SK-N-SH treated with all-trans-retinoic acid at 6 μM for 48 hours (cell line): ENCODE results near the gene KIF3B.
A peak's percentile ranks its signal among the peaks of the same experiment; 100 is the strongest.

ENCODE experiments used
- ATAC-seq: fragments of 200-7000 bp; cut with Tn5 transposase; 3 replicates; pipeline ENCODE4 v1.9.1; 2020; ENCODE audit warnings: mild to moderate bottlenecking, moderate library complexity
- ARNTL ChIP-seq: fragments of 450-650 bp; formaldehyde crosslinking; IDR thresholded peaks from 2 replicates; pipeline ENCODE4 v1.5.0; 2020; ENCODE audit warnings: low read depth, mild to moderate bottlenecking, moderate library complexity, borderline replicate concordance
- BACH2 ChIP-seq: fragments of 250-450 bp; sonication (Bioruptor Pico); IDR thresholded peaks from 2 replicates; pipeline ENCODE4 v1.9.0; 2021; ENCODE audit warnings: mild to moderate bottlenecking, borderline replicate concordance
- CSRNP3 ChIP-seq: fragments of 250-450 bp; sonication (Bioruptor Pico); IDR thresholded peaks from 2 replicates; pipeline ENCODE4 v1.5.1; 2021; ENCODE audit warnings: mild to moderate bottlenecking, moderate library complexity
- ESRRG ChIP-seq: fragments of 250-450 bp; sonication (Bioruptor Pico); IDR thresholded peaks from 2 replicates; pipeline ENCODE4 v1.6.1; 2021; ENCODE audit warnings: mild to moderate bottlenecking
- GLIS3 ChIP-seq: fragments of 250-450 bp; sonication (Bioruptor Pico); IDR thresholded peaks from 2 replicates; pipeline ENCODE4 v1.5.0; 2020; ENCODE audit warnings: mild to moderate bottlenecking, moderate library complexity
- ISL1 ChIP-seq: fragments of 250-450 bp; sonication (Bioruptor Pico); IDR thresholded peaks from 2 replicates; pipeline ENCODE4 v2.1.2; 2022; ENCODE audit warnings: mild to moderate bottlenecking, moderate library complexity
- POU6F1 ChIP-seq: fragments of 250-450 bp; sonication (Bioruptor Pico); IDR thresholded peaks from 2 replicates; pipeline ENCODE4 v1.8.0; 2021; ENCODE audit warnings: low read depth, mild to moderate bottlenecking, moderate library complexity, borderline replicate concordance
- PPARA ChIP-seq: fragments of 250-450 bp; sonication (Bioruptor Pico); IDR thresholded peaks from 2 replicates; pipeline ENCODE4 v1.5.0; 2020; ENCODE audit warnings: mild to moderate bottlenecking, borderline replicate concordance
- RARB ChIP-seq: fragments of 250-450 bp; sonication (Bioruptor Pico); IDR thresholded peaks from 2 replicates; pipeline ENCODE4 v1.8.0; 2021; ENCODE audit warnings: mild to moderate bottlenecking, moderate library complexity
- SNAI2 ChIP-seq: fragments of 250-450 bp; sonication (Bioruptor Pico); IDR thresholded peaks from 2 replicates; pipeline ENCODE4 v1.5.0; 2020; ENCODE audit warnings: mild to moderate bottlenecking, moderate library complexity
- TCF4 ChIP-seq: fragments of 250-450 bp; sonication (Bioruptor Pico); IDR thresholded peaks from 2 replicates; pipeline ENCODE4 v1.8.0; 2021; ENCODE audit warnings: mild to moderate bottlenecking, moderate library complexity, borderline replicate concordance
- TOX ChIP-seq: fragments of 250-450 bp; sonication (Bioruptor Pico); IDR thresholded peaks from 2 replicates; pipeline ENCODE4 v1.8.0; 2021; ENCODE audit warnings: mild to moderate bottlenecking, moderate library complexity, borderline replicate concordance
- ZC3H10 ChIP-seq: fragments of 250-450 bp; sonication (Bioruptor Pico); IDR thresholded peaks from 2 replicates; pipeline ENCODE4 v1.5.1; 2021; ENCODE audit warnings: mild to moderate bottlenecking, moderate library complexity
- ZFP3 ChIP-seq: fragments of 250-450 bp; sonication (Bioruptor Pico); IDR thresholded peaks from 2 replicates; pipeline ENCODE4 v1.5.0; 2020; ENCODE audit warnings: mild to moderate bottlenecking, moderate library complexity
- ZFP30 ChIP-seq: fragments of 450-650 bp; formaldehyde crosslinking; IDR thresholded peaks from 2 replicates; pipeline ENCODE4 v1.5.0; 2022; ENCODE audit warnings: mild to moderate bottlenecking, moderate library complexity
- ZNF565 ChIP-seq: fragments of 450-650 bp; formaldehyde crosslinking; conservative IDR thresholded peaks from 2 replicates; pipeline ENCODE4 v1.5.0; 2020; ENCODE audit warnings: low read depth, mild to moderate bottlenecking, moderate library complexity
- ZNF70 ChIP-seq: fragments of 450-650 bp; formaldehyde crosslinking; IDR thresholded peaks from 2 replicates; pipeline ENCODE4 v1.5.0; 2020; ENCODE audit warnings: mild to moderate bottlenecking, moderate library complexity
- ZNF8 ChIP-seq: fragments of 450-650 bp; formaldehyde crosslinking; IDR thresholded peaks from 2 replicates; pipeline ENCODE4 v1.5.0; 2020; ENCODE audit warnings: mild to moderate bottlenecking, moderate library complexity
- TF ChIP-seq, protein P1 (sequence below): fragments of 250-450 bp; sonication (Bioruptor Pico); IDR thresholded peaks from 2 replicates; pipeline ENCODE4 v1.5.0; 2020; ENCODE audit warnings: mild to moderate bottlenecking, moderate library complexity
- TF ChIP-seq, protein P2 (sequence below): fragments of 250-450 bp; sonication (Bioruptor Pico); IDR thresholded peaks from 2 replicates; pipeline ENCODE4 v1.5.1; 2020; ENCODE audit warnings: low read depth, mild to moderate bottlenecking, moderate library complexity
- TF ChIP-seq, protein P3 (sequence below): fragments of 250-450 bp; sonication (Bioruptor Pico); IDR thresholded peaks from 2 replicates; pipeline ENCODE4 v1.8.0; 2020; ENCODE audit warnings: mild to moderate bottlenecking, moderate library complexity, borderline replicate concordance

KIF3B gene

GRCh38 chr20:32358632-32358882, 81.1 kb downstream of the KIF3B start:
- ATAC-seq, result no peak
- TF ChIP-seq ZNF565 (CRISPR knock-in tag) (no peak), ZC3H10 (CRISPR knock-in tag) (no peak), ZNF70 (CRISPR knock-in tag) (no peak), ESRRG (no peak), TCF4 (CRISPR knock-in tag) (no peak), CSRNP3 (no peak), RARB (CRISPR knock-in tag) (no peak), POU6F1 (no peak), ZNF8 (CRISPR knock-in tag) (no peak), PPARA (CRISPR knock-in tag) (no peak), SNAI2 (CRISPR knock-in tag) (no peak), ZFP30 (CRISPR knock-in tag) (no peak), TOX (no peak), ARNTL (CRISPR knock-in tag) (no peak), ZFP3 (CRISPR knock-in tag) (no peak)
- TF ChIP-seq, protein P1, sequence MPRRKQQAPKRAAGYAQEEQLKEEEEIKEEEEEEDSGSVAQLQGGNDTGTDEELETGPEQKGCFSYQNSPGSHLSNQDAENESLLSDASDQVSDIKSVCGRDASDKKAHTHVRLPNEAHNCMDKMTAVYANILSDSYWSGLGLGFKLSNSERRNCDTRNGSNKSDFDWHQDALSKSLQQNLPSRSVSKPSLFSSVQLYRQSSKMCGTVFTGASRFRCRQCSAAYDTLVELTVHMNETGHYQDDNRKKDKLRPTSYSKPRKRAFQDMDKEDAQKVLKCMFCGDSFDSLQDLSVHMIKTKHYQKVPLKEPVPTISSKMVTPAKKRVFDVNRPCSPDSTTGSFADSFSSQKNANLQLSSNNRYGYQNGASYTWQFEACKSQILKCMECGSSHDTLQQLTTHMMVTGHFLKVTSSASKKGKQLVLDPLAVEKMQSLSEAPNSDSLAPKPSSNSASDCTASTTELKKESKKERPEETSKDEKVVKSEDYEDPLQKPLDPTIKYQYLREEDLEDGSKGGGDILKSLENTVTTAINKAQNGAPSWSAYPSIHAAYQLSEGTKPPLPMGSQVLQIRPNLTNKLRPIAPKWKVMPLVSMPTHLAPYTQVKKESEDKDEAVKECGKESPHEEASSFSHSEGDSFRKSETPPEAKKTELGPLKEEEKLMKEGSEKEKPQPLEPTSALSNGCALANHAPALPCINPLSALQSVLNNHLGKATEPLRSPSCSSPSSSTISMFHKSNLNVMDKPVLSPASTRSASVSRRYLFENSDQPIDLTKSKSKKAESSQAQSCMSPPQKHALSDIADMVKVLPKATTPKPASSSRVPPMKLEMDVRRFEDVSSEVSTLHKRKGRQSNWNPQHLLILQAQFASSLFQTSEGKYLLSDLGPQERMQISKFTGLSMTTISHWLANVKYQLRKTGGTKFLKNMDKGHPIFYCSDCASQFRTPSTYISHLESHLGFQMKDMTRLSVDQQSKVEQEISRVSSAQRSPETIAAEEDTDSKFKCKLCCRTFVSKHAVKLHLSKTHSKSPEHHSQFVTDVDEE, result no peak
- TF ChIP-seq, protein P2, sequence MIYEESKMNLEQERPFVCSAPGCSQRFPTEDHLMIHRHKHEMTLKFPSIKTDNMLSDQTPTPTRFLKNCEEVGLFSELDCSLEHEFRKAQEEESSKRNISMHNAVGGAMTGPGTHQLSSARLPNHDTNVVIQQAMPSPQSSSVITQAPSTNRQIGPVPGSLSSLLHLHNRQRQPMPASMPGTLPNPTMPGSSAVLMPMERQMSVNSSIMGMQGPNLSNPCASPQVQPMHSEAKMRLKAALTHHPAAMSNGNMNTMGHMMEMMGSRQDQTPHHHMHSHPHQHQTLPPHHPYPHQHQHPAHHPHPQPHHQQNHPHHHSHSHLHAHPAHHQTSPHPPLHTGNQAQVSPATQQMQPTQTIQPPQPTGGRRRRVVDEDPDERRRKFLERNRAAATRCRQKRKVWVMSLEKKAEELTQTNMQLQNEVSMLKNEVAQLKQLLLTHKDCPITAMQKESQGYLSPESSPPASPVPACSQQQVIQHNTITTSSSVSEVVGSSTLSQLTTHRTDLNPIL (CRISPR knock-in tag), result no peak

DNA sequence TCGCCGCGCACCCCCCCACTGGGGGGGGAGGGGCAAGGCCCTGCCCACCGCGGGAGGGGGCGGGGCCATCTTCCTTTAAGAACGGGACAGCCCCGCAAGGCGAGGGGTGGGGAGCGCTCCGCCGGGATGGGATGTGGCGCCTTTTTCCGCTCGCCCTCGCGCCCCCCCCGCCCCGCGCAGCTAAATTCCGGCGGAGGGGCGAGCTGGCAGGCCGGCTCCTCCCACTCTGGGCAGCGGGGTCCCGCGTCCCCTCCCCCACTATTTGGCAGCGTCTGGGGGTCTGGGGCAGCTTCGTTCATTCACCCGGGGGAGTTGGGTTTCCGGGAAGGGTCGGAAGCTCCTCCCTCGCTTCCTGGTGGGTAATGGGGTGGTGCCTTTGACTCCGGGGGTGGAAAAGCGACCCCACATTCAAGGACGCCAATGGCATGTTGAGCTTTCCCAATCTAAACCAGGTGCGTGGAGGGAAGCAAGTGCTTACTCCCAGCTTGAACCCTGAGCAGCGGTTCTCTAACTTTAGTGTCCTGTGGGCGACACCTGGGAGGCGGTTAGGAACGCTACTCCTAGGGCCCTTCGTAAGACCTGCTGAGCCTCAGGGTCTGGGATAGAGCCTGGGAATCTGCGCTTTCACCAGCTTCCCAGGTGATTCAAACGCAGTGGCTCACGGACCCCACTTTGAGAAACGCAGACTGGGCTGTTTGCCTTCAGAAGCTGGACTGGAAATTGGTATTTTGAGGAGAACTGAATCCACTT, 81.6 kb downstream of the KIF3B start:
- TF ChIP-seq, protein P2 (CRISPR knock-in tag), result no peak
- TF ChIP-seq GLIS3 (CRISPR knock-in tag) (0 out of 2 replicates have a peak, but pooled peaks have one; percentile 44), ZFP30 (CRISPR knock-in tag) (no peak), BACH2 (CRISPR knock-in tag) (no peak), ISL1 (CRISPR knock-in tag) (no peak), RARB (CRISPR knock-in tag) (no peak), SNAI2 (CRISPR knock-in tag) (no peak), ZFP3 (CRISPR knock-in tag) (no peak), ZNF70 (CRISPR knock-in tag) (no peak), POU6F1 (no peak), ZNF8 (CRISPR knock-in tag) (no peak), ZC3H10 (CRISPR knock-in tag) (no peak)
- TF ChIP-seq, protein P3, sequence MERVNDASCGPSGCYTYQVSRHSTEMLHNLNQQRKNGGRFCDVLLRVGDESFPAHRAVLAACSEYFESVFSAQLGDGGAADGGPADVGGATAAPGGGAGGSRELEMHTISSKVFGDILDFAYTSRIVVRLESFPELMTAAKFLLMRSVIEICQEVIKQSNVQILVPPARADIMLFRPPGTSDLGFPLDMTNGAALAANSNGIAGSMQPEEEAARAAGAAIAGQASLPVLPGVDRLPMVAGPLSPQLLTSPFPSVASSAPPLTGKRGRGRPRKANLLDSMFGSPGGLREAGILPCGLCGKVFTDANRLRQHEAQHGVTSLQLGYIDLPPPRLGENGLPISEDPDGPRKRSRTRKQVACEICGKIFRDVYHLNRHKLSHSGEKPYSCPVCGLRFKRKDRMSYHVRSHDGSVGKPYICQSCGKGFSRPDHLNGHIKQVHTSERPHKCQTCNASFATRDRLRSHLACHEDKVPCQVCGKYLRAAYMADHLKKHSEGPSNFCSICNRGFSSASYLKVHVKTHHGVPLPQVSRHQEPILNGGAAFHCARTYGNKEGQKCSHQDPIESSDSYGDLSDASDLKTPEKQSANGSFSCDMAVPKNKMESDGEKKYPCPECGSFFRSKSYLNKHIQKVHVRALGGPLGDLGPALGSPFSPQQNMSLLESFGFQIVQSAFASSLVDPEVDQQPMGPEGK (CRISPR knock-in tag), result peak; percentile 89; the same call in 1 of the 2 replicates
- TF ChIP-seq, protein P1, result 0 out of 2 replicates have a peak, but pooled peaks have one; percentile 36
- ATAC-seq, result peak; percentile 26
